Activated CD8-positive, alpha-beta T cell treated with anti-CD3 and anti-CD28 coated beads for 36 hours (primary cell): ENCODE results near the gene VRK1. TPM values are rescaled to one million over a fixed set of nuclear protein-coding genes. Genes with fewer than 3 reads are reported as not detected.

ENCODE experiments used
- ATAC-seq: fragments of 200-7000 bp; cut with Tn5 transposase; one replicate; pipeline ENCODE4 v1.10.0; 2021; ENCODE audit warnings: mild to moderate bottlenecking, moderate library complexity
- CTCF ChIA-PET: fragments of 350-600 bp; sonication (Branson Sonifier 250); formaldehyde crosslinking; loops from one replicate; lab custom pipeline; 2021; ENCODE audit warnings: antibody characterized with exemption; lab: Charles Lee
- POLR2A ChIA-PET: fragments of 350-600 bp; sonication (Branson Sonifier 250); formaldehyde crosslinking; loops from one replicate; lab custom pipeline; 2021; ENCODE audit warnings: antibody characterized with exemption; lab: Charles Lee
- DNase-seq: peaks from one replicate; pipeline ENCODE4 v3.0.0-alpha.2; 2020
- H3K27ac Mint-ChIP-seq: one replicate; pipeline ENCODE4 v1.8.0; 2021; ENCODE audit warnings: mild to moderate bottlenecking, mixed read lengths
- H3K27me3 Mint-ChIP-seq: one replicate; pipeline ENCODE4 v1.8.0; 2021; ENCODE audit warnings: mixed read lengths
- H3K36me3 Mint-ChIP-seq: one replicate; pipeline ENCODE4 v1.8.0; 2021; ENCODE audit warnings: low read depth, mixed read lengths
- H3K4me1 Mint-ChIP-seq: one replicate; pipeline ENCODE4 v1.8.0; 2021; ENCODE audit warnings: low read depth, mixed read lengths
- H3K4me3 Mint-ChIP-seq: one replicate; pipeline ENCODE4 v1.8.0; 2021; ENCODE audit warnings: mild to moderate bottlenecking, moderate library complexity, mixed read lengths
- H3K9me3 Mint-ChIP-seq: one replicate; pipeline ENCODE4 v1.8.0; 2021; ENCODE audit warnings: mixed read lengths
- intact Hi-C: fragments of 100-400 bp; cut with micrococcal nuclease; formaldehyde crosslinking; loops from one replicate; pipeline ENCODE4 v1.10.0; 2022
- total RNA-seq, 2 experiments: library from RNA; stranded (reverse); gene quantifications; one replicate each; pipeline ENCODE4 v1.2.3, GENCODE V29; 2021
- TF ChIP-seq, protein P1 (sequence below): fragments of 200-600 bp; IDR thresholded peaks from one replicate; pipeline ENCODE4 v1.8.0; 2022; ENCODE audit warnings: antibody characterized with exemption, mild to moderate bottlenecking

The VRK1 gene
- total RNA-seq, 2 experiments from 2014 or later = 80.8 to 82.4 TPM

- Mint-ChIP-seq H3K4me3 (no peak overlapping the region), H3K4me1 (peaks cover 45% of the 10 kb centered on the region), H3K36me3 (peaks cover 30% of the 10 kb centered on the region), H3K9me3 (no peaks in the 10 kb centered on the region), H3K27ac (no peak overlapping the region), H3K27me3 (no peaks in the 10 kb centered on the region)
- intact Hi-C loops = no loop called here
- ChIA-PET CTCF (no interaction called here), POLR2A (no interaction called here)
- no peak for ATAC-seq
- DNase-seq = no peak
- TF ChIP-seq, protein P1, sequence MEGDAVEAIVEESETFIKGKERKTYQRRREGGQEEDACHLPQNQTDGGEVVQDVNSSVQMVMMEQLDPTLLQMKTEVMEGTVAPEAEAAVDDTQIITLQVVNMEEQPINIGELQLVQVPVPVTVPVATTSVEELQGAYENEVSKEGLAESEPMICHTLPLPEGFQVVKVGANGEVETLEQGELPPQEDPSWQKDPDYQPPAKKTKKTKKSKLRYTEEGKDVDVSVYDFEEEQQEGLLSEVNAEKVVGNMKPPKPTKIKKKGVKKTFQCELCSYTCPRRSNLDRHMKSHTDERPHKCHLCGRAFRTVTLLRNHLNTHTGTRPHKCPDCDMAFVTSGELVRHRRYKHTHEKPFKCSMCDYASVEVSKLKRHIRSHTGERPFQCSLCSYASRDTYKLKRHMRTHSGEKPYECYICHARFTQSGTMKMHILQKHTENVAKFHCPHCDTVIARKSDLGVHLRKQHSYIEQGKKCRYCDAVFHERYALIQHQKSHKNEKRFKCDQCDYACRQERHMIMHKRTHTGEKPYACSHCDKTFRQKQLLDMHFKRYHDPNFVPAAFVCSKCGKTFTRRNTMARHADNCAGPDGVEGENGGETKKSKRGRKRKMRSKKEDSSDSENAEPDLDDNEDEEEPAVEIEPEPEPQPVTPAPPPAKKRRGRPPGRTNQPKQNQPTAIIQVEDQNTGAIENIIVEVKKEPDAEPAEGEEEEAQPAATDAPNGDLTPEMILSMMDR = no peak
Measured at GRCh38 chr14:96804895-96805294, 7.7 kb downstream of the VRK1 start.

DNA sequence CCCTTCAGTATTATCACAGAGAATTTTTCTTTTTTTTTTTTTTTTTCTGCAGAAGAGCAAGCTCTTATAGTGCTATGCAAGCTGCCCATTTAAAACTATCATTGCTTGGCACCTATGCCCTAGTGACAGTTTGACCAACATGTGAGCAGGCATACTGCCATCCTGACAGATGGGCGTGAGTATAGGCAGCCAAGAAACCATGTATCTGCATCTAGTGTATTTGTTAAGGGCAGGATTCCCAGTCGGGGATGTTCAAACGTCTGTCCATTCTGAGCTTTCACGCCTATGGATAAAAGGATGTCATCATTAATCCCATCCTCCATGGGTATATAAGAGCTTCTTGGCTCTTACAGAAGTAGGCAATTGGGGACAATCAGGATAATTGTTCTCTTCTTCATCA lies 8.8 kb downstream of the VRK1 start:
- POLR2A ChIA-PET = interaction anchor here (1.0 kb wide), 1 partner anchor 8 kb away, joined by 3 read pairs; no protein-coding TSS in a partner anchor
- H3K4me1 Mint-ChIP-seq = peaks cover 45% of the 10 kb centered on the region
- no peaks in the 10 kb centered on the region for H3K9me3 Mint-ChIP-seq
- H3K27ac Mint-ChIP-seq = no peak overlapping the region
- ATAC-seq (no peak), DNase-seq (no peak)
- H3K4me3 Mint-ChIP-seq = no peak overlapping the region
- CTCF ChIA-PET = no interaction called here
- intact Hi-C loops = no loop called here
- H3K27me3 Mint-ChIP-seq = no peaks in the 10 kb centered on the region
- TF ChIP-seq, protein P1 = no peak
- H3K36me3 Mint-ChIP-seq = peaks cover 34% of the 10 kb centered on the region

DNA sequence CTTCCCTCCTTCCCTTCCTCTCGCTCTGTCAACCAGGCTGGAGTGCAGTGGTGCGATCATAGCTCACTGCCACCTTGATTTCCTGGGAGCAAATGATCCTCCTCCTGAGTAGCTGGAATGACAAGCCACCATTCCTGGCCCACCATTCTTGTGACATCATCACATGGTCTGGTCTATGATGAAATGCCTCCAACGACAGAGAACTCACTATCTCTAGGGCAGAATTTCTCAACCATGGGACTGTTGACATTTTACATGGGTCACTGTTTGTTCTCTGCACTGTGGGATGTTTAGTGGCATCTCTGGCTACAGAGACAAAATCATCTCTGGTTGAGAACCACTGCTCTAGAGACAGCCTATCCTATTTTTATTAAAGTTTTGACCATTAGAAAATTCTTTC lies 9.7 kb downstream of the VRK1 start:
- no peak overlapping the region for H3K27ac Mint-ChIP-seq
- peaks cover 41% of the 10 kb centered on the region for H3K36me3 Mint-ChIP-seq
- intact Hi-C loops = no loop called here
- TF ChIP-seq, protein P1 = no peak
- no peaks in the 10 kb centered on the region for H3K9me3 Mint-ChIP-seq
- CTCF ChIA-PET = interaction anchor here (0.7 to 1.7 kb wide), 2 partner anchors 8 to 9 kb away, joined by 3 to 6 read pairs; partner anchors contain the start of gene VRK1
- DNase-seq (no peak), ATAC-seq (no peak)
- peaks cover 54% of the 10 kb centered on the region for H3K4me1 Mint-ChIP-seq
- no peak overlapping the region for H3K4me3 Mint-ChIP-seq
- no peaks in the 10 kb centered on the region for H3K27me3 Mint-ChIP-seq
- POLR2A ChIA-PET = no interaction called here

GRCh38 chr14:96808619-96809406 lies 11.6 kb downstream of the VRK1 start:
- intact Hi-C loops = no loop called here
- H3K36me3 Mint-ChIP-seq = peaks cover 40% of the 10 kb centered on the region

GRCh38 chr14:96811265-96811664 lies 14.1 kb downstream of the VRK1 start:
- H3K9me3 Mint-ChIP-seq = no peaks in the 10 kb centered on the region
- POLR2A ChIA-PET = no interaction called here
- no peak overlapping the region for H3K4me3 Mint-ChIP-seq
- intact Hi-C loops = no loop called here
- CTCF ChIA-PET = interaction anchor here (1.0 kb wide), 1 partner anchor 62 kb away, joined by 3 read pairs; no protein-coding TSS in a partner anchor
- H3K27ac Mint-ChIP-seq = no peak overlapping the region
- H3K36me3 Mint-ChIP-seq = peaks cover 41% of the 10 kb centered on the region
- H3K4me1 Mint-ChIP-seq = peaks cover 46% of the 10 kb centered on the region
- DNase-seq (no peak), ATAC-seq (no peak)
- no peaks in the 10 kb centered on the region for H3K27me3 Mint-ChIP-seq
- TF ChIP-seq, protein P1 = no peak

More at GRCh38 chr14:96808619-96809406, 11.6 kb downstream of the VRK1 start:
- DNase-seq (no peak), ATAC-seq (no peak)
- Mint-ChIP-seq H3K4me1 (peaks cover 62% of the 10 kb centered on the region), H3K9me3 (no peaks in the 10 kb centered on the region), H3K27ac (no peak overlapping the region), H3K4me3 (no peak overlapping the region), H3K27me3 (no peaks in the 10 kb centered on the region)
- TF ChIP-seq, protein P1 = no peak
- CTCF ChIA-PET = no interaction called here
- POLR2A ChIA-PET = no interaction called here
